Posterior cingulate gyrus (tissue), 11 donors: ENCODE results near the gene PTH1R.

Source experiments
- DNase-seq, 10 donors: peaks; one replicate each; pipeline versions ENCODE4 v3.0.0 to v3.0.0-alpha.2; 2020 to 2021; ENCODE audit warnings: mixed read lengths in 3 of 10
- intact Hi-C: fragments of 100-400 bp; cut with DNase I; formaldehyde crosslinking; loops from one replicate; pipeline ENCODE4 v1.15.1; 2023

PTH1R gene

GRCh38 chr3:46952813-46953212, 75.3 kb downstream of the PTH1R start:
- peak in 1 of 10 donors; percentile 6 for DNase-seq
- intact Hi-C loops = no loop called here
